ENCODE measurements around the gene SELENOF. TPM values are rescaled to one million over a fixed set of nuclear protein-coding genes. Genes with fewer than 3 reads are reported as not detected.

Gene SELENOF
- total RNA-seq, 1 donor from 2014 or later, result 241 TPM

GRCh38 chr1:86860424-86860823 is 53.5 kb downstream of the SELENOF start:
- Histone ChIP-seq H3K9me3 (ENCODE audit: low read depth) (no peaks in the 10 kb centered on the region), H3K4me2 (no peak overlapping the region), H3K36me3 (no peaks in the 10 kb centered on the region), H2AFZ (replicated peaks) (no peak overlapping the region), H3K27ac (no peak overlapping the region), H3F3A (ENCODE audit: low read depth) (no peaks in the 10 kb centered on the region), H3K9ac (no peak overlapping the region), H4K20me1 (ENCODE audit: low read depth) (no peaks in the 10 kb centered on the region), H3K27me3 (no peaks in the 10 kb centered on the region), H3K79me2 (ENCODE audit: low read depth) (no peaks in the 10 kb centered on the region), H3K4me3 (no peak overlapping the region), H3K4me1 (no peaks in the 10 kb centered on the region)
- DNase-seq (ENCODE audit: low spot score), result no peak
- Mint-ChIP-seq H3K9me3 (peaks cover 2% of the 10 kb centered on the region), H3K27me3 (ENCODE audit: insufficient read depth, low read depth) (no peaks in the 10 kb centered on the region), H3K4me3 (no peak overlapping the region), H3K36me3 (peaks cover 11% of the 10 kb centered on the region), H3K4me1 (no peaks in the 10 kb centered on the region), H3K27ac (no peak overlapping the region)
- TF ChIP-seq, protein P1, sequence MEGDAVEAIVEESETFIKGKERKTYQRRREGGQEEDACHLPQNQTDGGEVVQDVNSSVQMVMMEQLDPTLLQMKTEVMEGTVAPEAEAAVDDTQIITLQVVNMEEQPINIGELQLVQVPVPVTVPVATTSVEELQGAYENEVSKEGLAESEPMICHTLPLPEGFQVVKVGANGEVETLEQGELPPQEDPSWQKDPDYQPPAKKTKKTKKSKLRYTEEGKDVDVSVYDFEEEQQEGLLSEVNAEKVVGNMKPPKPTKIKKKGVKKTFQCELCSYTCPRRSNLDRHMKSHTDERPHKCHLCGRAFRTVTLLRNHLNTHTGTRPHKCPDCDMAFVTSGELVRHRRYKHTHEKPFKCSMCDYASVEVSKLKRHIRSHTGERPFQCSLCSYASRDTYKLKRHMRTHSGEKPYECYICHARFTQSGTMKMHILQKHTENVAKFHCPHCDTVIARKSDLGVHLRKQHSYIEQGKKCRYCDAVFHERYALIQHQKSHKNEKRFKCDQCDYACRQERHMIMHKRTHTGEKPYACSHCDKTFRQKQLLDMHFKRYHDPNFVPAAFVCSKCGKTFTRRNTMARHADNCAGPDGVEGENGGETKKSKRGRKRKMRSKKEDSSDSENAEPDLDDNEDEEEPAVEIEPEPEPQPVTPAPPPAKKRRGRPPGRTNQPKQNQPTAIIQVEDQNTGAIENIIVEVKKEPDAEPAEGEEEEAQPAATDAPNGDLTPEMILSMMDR (IDR thresholded peaks at IDR 0.05), result no peak
- TF ChIP-seq EZH2 (IDR thresholded peaks at IDR 0.05), result no peak
- TF ChIP-seq EZH2phosphoT487 (IDR thresholded peaks at IDR 0.05), result no peak

GRCh38 chr1:86860020-86860419 is 53.9 kb downstream of the SELENOF start:
- Histone ChIP-seq H3K9me3 (ENCODE audit: low read depth) (no peaks in the 10 kb centered on the region), H3K27ac (no peak overlapping the region), H2AFZ (replicated peaks) (no peak overlapping the region), H3K36me3 (no peaks in the 10 kb centered on the region), H3K4me2 (no peak overlapping the region), H3K9ac (no peak overlapping the region), H4K20me1 (ENCODE audit: low read depth) (no peaks in the 10 kb centered on the region), H3K79me2 (ENCODE audit: low read depth) (no peaks in the 10 kb centered on the region), H3F3A (ENCODE audit: low read depth) (no peaks in the 10 kb centered on the region), H3K4me3 (no peak overlapping the region), H3K4me1 (no peaks in the 10 kb centered on the region), H3K27me3 (no peaks in the 10 kb centered on the region)
- TF ChIP-seq EZH2phosphoT487 (IDR thresholded peaks at IDR 0.05) (no peak), EZH2 (IDR thresholded peaks at IDR 0.05) (no peak)
- TF ChIP-seq, protein P1 (IDR thresholded peaks at IDR 0.05), result no peak
- no peak overlapping the region for H3K4me3 Mint-ChIP-seq
- no peaks in the 10 kb centered on the region for H3K4me1 Mint-ChIP-seq
- peaks cover 2% of the 10 kb centered on the region for H3K9me3 Mint-ChIP-seq
- H3K36me3 Mint-ChIP-seq, result peaks cover 7% of the 10 kb centered on the region
- no peak for DNase-seq (ENCODE audit: low spot score)
- H3K27ac Mint-ChIP-seq, result no peak overlapping the region
- H3K27me3 Mint-ChIP-seq (ENCODE audit: insufficient read depth, low read depth), result no peaks in the 10 kb centered on the region

GRCh38 chr1:86858524-86859261 is 55.2 kb downstream of the SELENOF start:
- no peak for TF ChIP-seq EZH2phosphoT487 (IDR thresholded peaks at IDR 0.05)
- TF ChIP-seq, protein P1 (IDR thresholded peaks at IDR 0.05), result no peak
- TF ChIP-seq EZH2 (IDR thresholded peaks at IDR 0.05), result no peak
- H3K4me2 ChIP-seq, result no peak overlapping the region
- H2AFZ ChIP-seq (replicated peaks), result no peak overlapping the region
- H3K27me3 Mint-ChIP-seq (ENCODE audit: insufficient read depth, low read depth), result no peaks in the 10 kb centered on the region
- no peak overlapping the region for H3K4me3 Mint-ChIP-seq
- no peaks in the 10 kb centered on the region for H3K27me3 ChIP-seq
- no peaks in the 10 kb centered on the region for H3K4me1 ChIP-seq
- H3K36me3 ChIP-seq, result no peaks in the 10 kb centered on the region
- no peaks in the 10 kb centered on the region for H3K4me1 Mint-ChIP-seq
- H3F3A ChIP-seq (ENCODE audit: low read depth), result no peaks in the 10 kb centered on the region
- H4K20me1 ChIP-seq (ENCODE audit: low read depth), result no peaks in the 10 kb centered on the region
- no peak overlapping the region for H3K4me3 ChIP-seq
- no peak overlapping the region for H3K9ac ChIP-seq
- H3K27ac ChIP-seq, result no peak overlapping the region
- H3K79me2 ChIP-seq (ENCODE audit: low read depth), result no peaks in the 10 kb centered on the region
- H3K9me3 ChIP-seq (ENCODE audit: low read depth), result no peaks in the 10 kb centered on the region
- H3K9me3 Mint-ChIP-seq, result peaks cover 2% of the 10 kb centered on the region
- H3K27ac Mint-ChIP-seq, result no peak overlapping the region
- H3K36me3 Mint-ChIP-seq, result peaks cover 7% of the 10 kb centered on the region
- DNase-seq (ENCODE audit: low spot score), result no peak

All from neural progenitor cell (in vitro differentiated cells).